Ramos (cell line): Measurements from ENCODE around the gene PIP5KL1.

ENCODE experiments used
- in situ Hi-C: fragments of 300-500 bp; cut with MboI; formaldehyde crosslinking; loops from one replicate; pipeline ENCODE4 v1.14.3; 2022; ENCODE audit warnings: low sequenced_read_pairs; ENCODE audit not compliant: unreplicated experiment

PIP5KL1 gene

GRCh38 chr9:127935765-127936221 is 5.2 kb upstream of the PIP5KL1 start:
- in situ Hi-C loops = no loop called here

- in situ Hi-C loops = no loop called here
Observed at GRCh38 chr9:127934986-127935385, 4.4 kb upstream of the PIP5KL1 start.

- in situ Hi-C loops = no loop called here
Observed at GRCh38 chr9:127934248-127934647, 3.7 kb upstream of the PIP5KL1 start.

- in situ Hi-C loops = no loop called here
Observed at GRCh38 chr9:127931092-127931881, 710 bp upstream of the PIP5KL1 start.

GRCh38 chr9:127929625-127929979 is 975 bp downstream of the PIP5KL1 start:
- in situ Hi-C loops = loop anchor here (10.0 kb wide), 1 partner anchor 335 kb away; no protein-coding TSS in a partner anchor

- in situ Hi-C loops = loop anchor here (10.0 kb wide), 1 partner anchor 334 kb away; no protein-coding TSS in a partner anchor
Observed at GRCh38 chr9:127928676-127929624, 1.6 kb downstream of the PIP5KL1 start.

- in situ Hi-C loops = loop anchor here (10.0 kb wide), 1 partner anchor 333 kb away; no protein-coding TSS in a partner anchor
Observed at GRCh38 chr9:127927988-127928675, 2.4 kb downstream of the PIP5KL1 start.

- in situ Hi-C loops = loop anchor here (10.0 kb wide), 1 partner anchor 333 kb away; no protein-coding TSS in a partner anchor
Observed at GRCh38 chr9:127927201-127927987, 3.2 kb downstream of the PIP5KL1 start.

GRCh38 chr9:127926906-127927200 is 3.7 kb downstream of the PIP5KL1 start:
- in situ Hi-C loops = loop anchor here (10.0 kb wide), 1 partner anchor 332 kb away; no protein-coding TSS in a partner anchor

- in situ Hi-C loops = loop anchor here (10.0 kb wide), 1 partner anchor 331 kb away; no protein-coding TSS in a partner anchor
Observed at GRCh38 chr9:127925959-127926905, 4.3 kb downstream of the PIP5KL1 start.

GRCh38 chr9:127924736-127925444 is 5.7 kb downstream of the PIP5KL1 start:
- in situ Hi-C loops = loop anchor here (5.0 to 10.0 kb wide), 2 partner anchors 330 to 423 kb away; no protein-coding TSS in a partner anchor

- in situ Hi-C loops = loop anchor here (5.0 to 10.0 kb wide), 2 partner anchors 329 to 421 kb away; no protein-coding TSS in a partner anchor
Observed at GRCh38 chr9:127923771-127924170, 6.8 kb downstream of the PIP5KL1 start.

- in situ Hi-C loops = loop anchor here (5.0 to 10.0 kb wide), 2 partner anchors 328 to 421 kb away; no protein-coding TSS in a partner anchor
Observed at GRCh38 chr9:127923046-127923445, 7.5 kb downstream of the PIP5KL1 start.

GRCh38 chr9:127921557-127922120 is 8.9 kb downstream of the PIP5KL1 start:
- in situ Hi-C loops = loop anchor here (5.0 to 10.0 kb wide), 2 partner anchors 327 to 419 kb away; no protein-coding TSS in a partner anchor

GRCh38 chr9:127920794-127921193 is 9.8 kb downstream of the PIP5KL1 start:
- in situ Hi-C loops = loop anchor here (5.0 to 10.0 kb wide), 2 partner anchors 326 to 418 kb away; no protein-coding TSS in a partner anchor

- in situ Hi-C loops = no loop called here
Observed at GRCh38 chr9:127919253-127919815, 11.2 kb downstream of the PIP5KL1 start.
